HepG2 (cell line): ENCODE measurements around the gene LHPP. TPM values are rescaled to one million over a fixed set of nuclear protein-coding genes. Genes with fewer than 3 reads are reported as not detected.

Source experiments
- ATAC-seq: fragments of 200-7000 bp; cut with Tn5 transposase; 3 replicates; pipeline ENCODE4 v1.9.1; 2020; ENCODE audit warnings: mild to moderate bottlenecking, moderate library complexity
- BruUV-seq: library from RNA; stranded (reverse); fragments of 400-500 nt; replicated peaks from 2 replicates; lab custom pipeline; 2021; lab: Mats Ljungman, UMichigan
- CTCF ChIA-PET: fragments of 300-600 bp; formaldehyde crosslinking; extraction: SDS; loops from one replicate; lab custom pipeline; 2021; ENCODE audit warnings: low total read pairs, inconsistent platforms, low intra/inter-chr PET ratio; lab: Yijun Ruan, JAX
- POLR2A ChIA-PET: fragments of 350-600 bp; sonication (Branson Sonifier 250); formaldehyde crosslinking; loops from one replicate; lab custom pipeline; 2020; ENCODE audit warnings: antibody characterized with exemption, inconsistent platforms; lab: Yijun Ruan, JAX
- DNase-seq: peaks from one replicate; pipeline ENCODE4 v3.0.0-alpha.2; 2015; ENCODE audit warnings: low spot score
- FAIRE-seq: peaks from 3 replicates; lab custom pipeline; 2011; peaks lifted over from hg19 to GRCh38; lab: Jason Lieb, UNC
- H2AFZ ChIP-seq: one replicate; pipeline ENCODE4 v1.6.1; 2011; ENCODE audit warnings: low read length, inconsistent platforms
- H3K27ac ChIP-seq: fragments of 300-600 bp; 3 replicates; pipeline ENCODE4 v1.8.0; 2011; ENCODE audit warnings: mixed run types, mild to moderate bottlenecking, mixed read lengths, low read length, inconsistent platforms; ENCODE audit not compliant: insufficient read depth; ENCODE audit errors: extremely low read length
- H3K27me3 ChIP-seq, 2 experiments: fragments of 200-600 bp in 1 of 2; 2 replicates in 1 of 2; 3 replicates in 1 of 2; pipeline versions ENCODE4 v1.6.0 to v1.8.0; 2011; ENCODE audit warnings: low read length in 2 of 2, mild to moderate bottlenecking in 2 of 2, moderate library complexity in 2 of 2, inconsistent platforms in 1 of 2; ENCODE audit not compliant: insufficient read depth in 2 of 2, control insufficient read depth in 1 of 2
- H3K36me3 ChIP-seq, 2 experiments: fragments of 200-600 bp in 1 of 2; replicated peaks in 1 of 2; 2 replicates in 1 of 2; 3 replicates in 1 of 2; pipeline versions ENCODE4 v1.5.1 to v1.8.0; 2011; ENCODE audit warnings: low read length in 2 of 2, inconsistent platforms in 1 of 2; ENCODE audit not compliant: insufficient read depth in 2 of 2, control insufficient read depth in 1 of 2
- H3K4me1 ChIP-seq: 2 replicates; pipeline ENCODE4 v1.5.1; 2012; ENCODE audit warnings: low read length, inconsistent platforms; ENCODE audit not compliant: insufficient read depth
- H3K4me2 ChIP-seq: 2 replicates; pipeline ENCODE4 v1.6.0; 2011; ENCODE audit warnings: low read depth, low read length, inconsistent platforms
- H3K4me3 ChIP-seq, 3 experiments: fragments of 200-600 bp in 1 of 3; sonication (generic), shearing (Covaris generic) in 1 of 3; replicated peaks in 1 of 3; 2 replicates each; pipeline ENCODE4 v1.5.1; 2011 to 2016; ENCODE audit warnings: low read length in 3 of 3, inconsistent platforms in 2 of 3, low read depth in 2 of 3, mild to moderate bottlenecking in 2 of 3, control low read depth in 1 of 3, mixed read lengths in 1 of 3; ENCODE audit not compliant: insufficient read depth in 1 of 3
- H3K79me2 ChIP-seq: one replicate; pipeline ENCODE4 v1.6.1; 2011; ENCODE audit warnings: low read length, inconsistent platforms; ENCODE audit not compliant: insufficient read depth
- H3K9ac ChIP-seq: 2 replicates; pipeline ENCODE4 v1.6.0; 2011; ENCODE audit warnings: mild to moderate bottlenecking, low read depth, low read length, inconsistent platforms; ENCODE audit not compliant: insufficient read depth
- H3K9me3 ChIP-seq: 2 replicates; pipeline ENCODE4 v1.5.1; 2012; ENCODE audit warnings: mild to moderate bottlenecking, low read length
- H4K20me1 ChIP-seq: 2 replicates; pipeline ENCODE4 v1.6.0; 2011; ENCODE audit warnings: inconsistent platforms, mild to moderate bottlenecking, low read length, moderate library complexity; ENCODE audit not compliant: insufficient read depth
- ADNP ChIP-seq: sonication (generic); formaldehyde crosslinking; IDR thresholded peaks from 2 replicates; pipeline ENCODE4 v1.4.0; 2020; ENCODE audit warnings: missing genetic modification reagents
- BCL3 ChIP-seq: sonication (generic); formaldehyde crosslinking; IDR thresholded peaks from 2 replicates; pipeline ENCODE4 v1.5.1; 2020; ENCODE audit warnings: mild to moderate bottlenecking, missing genetic modification reagents, moderate library complexity
- CHD4 ChIP-seq: fragments of 200-600 bp; sonication (generic); IDR thresholded peaks from 2 replicates; pipeline ENCODE4 v1.7.0; 2017; ENCODE audit warnings: mild to moderate bottlenecking, low read length, borderline replicate concordance
- HDAC2 ChIP-seq: sonication (generic); formaldehyde crosslinking; IDR thresholded peaks from 2 replicates; pipeline ENCODE4 v1.4.0; 2020; ENCODE audit warnings: missing genetic modification reagents
- JARID2 ChIP-seq: sonication (generic); formaldehyde crosslinking; IDR thresholded peaks from 2 replicates; pipeline ENCODE4 v1.8.1; 2023; ENCODE audit warnings: missing genetic modification reagents, inconsistent platforms; ENCODE audit not compliant: insufficient replicate concordance
- NR2F6 ChIP-seq, 2 experiments: IDR thresholded peaks; 2 replicates each; pipeline ENCODE4 v1.6.1; 2016; ENCODE audit warnings: antibody characterized with exemption in 1 of 2, mild to moderate bottlenecking in 1 of 2
- RARA ChIP-seq: IDR thresholded peaks from 2 replicates; pipeline ENCODE4 v1.6.1; 2016; ENCODE audit warnings: missing genetic modification reagents, missing compliant biosample characterization
- ZNF225 ChIP-seq: sonication (generic); formaldehyde crosslinking; IDR thresholded peaks from 2 replicates; pipeline ENCODE4 v1.4.0; 2020; ENCODE audit warnings: mild to moderate bottlenecking, missing genetic modification reagents
- ZNF460 ChIP-seq: sonication (generic); formaldehyde crosslinking; IDR thresholded peaks from 2 replicates; pipeline ENCODE4 v1.5.1; 2020; ENCODE audit warnings: missing genetic modification reagents, mild to moderate bottlenecking, borderline replicate concordance
- ZNF687 ChIP-seq: sonication (generic); formaldehyde crosslinking; IDR thresholded peaks from 2 replicates; pipeline ENCODE4 v1.5.1; 2020; ENCODE audit warnings: mild to moderate bottlenecking, missing genetic modification reagents, moderate library complexity
- ZNF770 ChIP-seq: sonication (generic); formaldehyde crosslinking; IDR thresholded peaks from 2 replicates; pipeline ENCODE4 v1.5.0; 2020; ENCODE audit warnings: mild to moderate bottlenecking, missing genetic modification reagents
- ZNF781 ChIP-seq: sonication (generic); formaldehyde crosslinking; IDR thresholded peaks from 2 replicates; pipeline ENCODE4 v1.5.1; 2020; ENCODE audit warnings: borderline replicate concordance, mild to moderate bottlenecking, missing genetic modification reagents; ENCODE audit errors: not compliant biosample characterization
- ZNF792 ChIP-seq: IDR thresholded peaks from 2 replicates; pipeline ENCODE4 v1.6.1; 2016
- ZNF816 ChIP-seq: sonication (generic); formaldehyde crosslinking; IDR thresholded peaks from 2 replicates; pipeline ENCODE4 v1.8.0; 2022; ENCODE audit warnings: missing genetic modification reagents, mild to moderate bottlenecking, borderline replicate concordance
- WGBS: methylation state at CpG from one replicate; pipeline ENCODE4 v1.1.6; 2017; ENCODE audit warnings: low lambda C conversion rate; 5-methylcytosine and 5-hydroxymethylcytosine counted together
- in situ Hi-C: cut with HindIII; loops from 2 replicates; pipeline ENCODE4 v1.10.0; 2017; ENCODE audit warnings: low pct_unique_long_range_greater_than_20kb; ENCODE audit not compliant: extremely low pct_ligation_motif_present
- intact Hi-C: fragments of 100-400 bp; cut with micrococcal nuclease; formaldehyde crosslinking; loops from one replicate; pipeline ENCODE4 v1.10.0; 2022; ENCODE audit not compliant: unreplicated experiment
- polyA plus RNA-seq, 8 experiments: library from polyadenylated mRNA; depleted of rRNA in 3 of 8; stranded (reverse) in 7 of 8; unstranded in 1 of 8; fragments of >200 nt; fragmentation: Illumina TruSeq in 4 of 8; extraction: Trizol in 4 of 8; gene quantifications; 2 replicates each; pipeline versions ENCODE4 v1.2.1 to v1.2.3, GENCODE V29; 2011 to 2016; ENCODE audit warnings: low read depth in 4 of 8, missing spikeins in 1 of 8, mixed read lengths in 1 of 8; ENCODE audit not compliant: insufficient read depth in 1 of 8
- total RNA-seq, 5 experiments: library from RNA; depleted of rRNA; stranded (reverse); fragments of >200 nt; fragmentation: Illumina TruSeq; extraction: Trizol; gene quantifications; 2 replicates each; pipeline ENCODE4 v1.2.3, GENCODE V29; 2016; ENCODE audit warnings: low read depth in 1 of 5
- TF ChIP-seq, protein P1 (sequence below): IDR thresholded peaks from 2 replicates; pipeline ENCODE4 v1.6.1; 2016; ENCODE audit warnings: mild to moderate bottlenecking

Gene LHPP
- total and polyA plus RNA-seq, 2 of the 13 experiments (the other 11 are each of a cell fraction or from before 2014, with no cell fraction given), result 5.2 to 13.1 TPM

DNA sequence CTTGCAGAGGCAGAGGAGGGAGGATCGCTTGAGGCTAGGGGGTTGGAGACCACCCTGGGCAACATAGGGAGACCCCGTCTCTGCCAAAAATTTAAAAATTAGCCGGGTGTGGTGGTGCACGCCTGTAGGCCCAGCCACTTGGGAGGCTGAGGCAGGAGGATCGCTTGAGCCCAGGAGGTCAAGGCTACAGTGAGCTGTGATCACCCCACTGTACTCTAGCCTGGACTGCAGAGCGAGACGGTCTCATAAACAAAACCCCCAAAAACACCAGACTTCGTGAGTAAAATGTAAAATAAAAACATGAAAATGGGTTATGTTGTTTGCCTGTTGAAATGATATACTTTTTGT, 699 bp downstream of the LHPP start:
- DNase-seq (no peak), ATAC-seq (no peak), FAIRE-seq (no peak)
- Histone ChIP-seq H2AFZ (peak overlapping the region; percentile 54), H4K20me1 (0 out of 2 replicates have a peak, but pooled peaks cover 6% of the 10 kb centered on the region), H3K4me2 (peak overlapping the region; percentile 91), H3K4me3 (peak overlapping the region; percentile 81 to 97 (median 89)), H3K36me3 (no peaks in the 10 kb centered on the region), H3K79me2 (no peaks in the 10 kb centered on the region), H3K9ac (peak overlapping the region; percentile 77), H3K4me1 (peaks cover 55% of the 10 kb centered on the region), H3K9me3 (no peaks in the 10 kb centered on the region), H3K27ac (peak overlapping the region; percentile 76), H3K27me3 (no peaks in the 10 kb centered on the region; a peak in 1 of 5 replicates)
- ChIA-PET POLR2A (interaction anchor here (0.7 to 2.8 kb wide), 7 partner anchors 10 to 329 kb away, joined by 3 to 27 read pairs (median 6); partner anchors contain the start of genes EEF1AKMT2 and OAT), CTCF (interaction anchor here (0.7 kb wide), 1 partner anchor 279 kb away, joined by 3 read pairs; no protein-coding TSS in a partner anchor)
- intact Hi-C loops, result no loop called here
- no TSS peak for BruUV-seq
- 31% methylated on average over 8 of the region's 8 CpGs for WGBS
- in situ Hi-C loops, result loop anchor here (5.0 kb wide), 1 partner anchor 45 kb away; the partner anchor contains the start of gene OAT
- TF ChIP-seq CHD4 (peak; percentile 47; the same call in 1 of the 2 replicates), ZNF687 (CRISPR knock-in tag) (peak; percentile 6), ZNF792 (no peak), HDAC2 (CRISPR knock-in tag) (peak; percentile 39; the same call in 1 of the 2 replicates), ZNF770 (CRISPR knock-in tag) (peak; percentile 99), NR2F6 (IDR thresholded peaks at IDR 0.05) (peak; percentile 23; the same call in 1 of the 2 replicates), NR2F6 (CRISPR knock-in tag; IDR thresholded peaks at IDR 0.05) (peak; percentile 1; the same call in 1 of the 2 replicates), ADNP (CRISPR knock-in tag) (0 out of 2 replicates have a peak, but pooled peaks have one; percentile 26), RARA (CRISPR knock-in tag) (no peak), ZNF460 (peak; percentile 97), ZNF781 (CRISPR knock-in tag) (peak; percentile 38), JARID2 (no peak), ZNF225 (CRISPR knock-in tag) (0 out of 2 replicates have a peak, but pooled peaks have one; percentile 2), ZNF816 (CRISPR knock-in tag) (no peak), BCL3 (CRISPR knock-in tag) (peak; percentile 4; the same call in 1 of the 2 replicates)
- TF ChIP-seq, protein P1, sequence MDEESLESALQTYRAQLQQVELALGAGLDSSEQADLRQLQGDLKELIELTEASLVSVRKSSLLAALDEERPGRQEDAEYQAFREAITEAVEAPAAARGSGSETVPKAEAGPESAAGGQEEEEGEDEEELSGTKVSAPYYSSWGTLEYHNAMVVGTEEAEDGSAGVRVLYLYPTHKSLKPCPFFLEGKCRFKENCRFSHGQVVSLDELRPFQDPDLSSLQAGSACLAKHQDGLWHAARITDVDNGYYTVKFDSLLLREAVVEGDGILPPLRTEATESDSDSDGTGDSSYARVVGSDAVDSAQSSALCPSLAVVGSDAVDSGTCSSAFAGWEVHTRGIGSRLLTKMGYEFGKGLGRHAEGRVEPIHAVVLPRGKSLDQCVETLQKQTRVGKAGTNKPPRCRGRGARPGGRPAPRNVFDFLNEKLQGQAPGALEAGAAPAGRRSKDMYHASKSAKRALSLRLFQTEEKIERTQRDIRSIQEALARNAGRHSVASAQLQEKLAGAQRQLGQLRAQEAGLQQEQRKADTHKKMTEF, result peak; percentile 18; the same call in 1 of the 2 replicates
